ENCODE measurements around the gene MYL5. TPM values are rescaled to one million over a fixed set of nuclear protein-coding genes. Genes with fewer than 3 reads are reported as not detected.

MYL5 gene
- total and polyA plus RNA-seq, 8 donors: 4.0 to 29.3 (median 5.7) TPM

DNA sequence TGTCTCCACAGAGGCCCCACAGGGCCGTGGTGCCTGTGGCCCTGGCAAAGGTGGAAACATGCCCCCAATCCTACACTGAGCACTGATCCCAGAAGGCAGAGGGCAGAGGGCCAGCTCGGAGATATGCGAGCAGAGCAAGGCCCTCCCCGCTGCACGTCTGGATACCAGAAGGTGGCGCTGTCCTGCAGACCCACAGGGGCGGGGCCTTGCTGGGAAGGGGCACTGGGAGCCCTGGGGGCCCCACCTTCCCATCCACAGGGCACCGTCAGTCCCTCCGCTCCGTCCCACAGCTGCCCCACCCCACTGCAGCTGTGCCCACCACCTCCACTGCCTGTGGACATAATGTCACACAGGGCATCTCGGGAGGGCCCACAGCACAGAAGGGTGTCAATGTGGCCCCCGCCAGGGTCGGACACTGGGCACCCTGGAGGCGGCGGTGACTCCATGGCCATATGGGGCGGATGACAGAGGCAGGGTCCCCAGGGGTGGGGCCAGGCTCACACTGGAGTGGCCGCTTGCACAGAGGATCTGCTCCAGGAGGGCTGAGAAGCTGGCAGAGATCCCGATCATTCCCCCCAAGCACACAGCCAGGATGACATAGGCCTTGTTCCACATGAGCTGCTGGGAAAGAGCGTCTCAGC is 9.8 kb downstream of the MYL5 start:
- TF ChIP-seq, protein P1, sequence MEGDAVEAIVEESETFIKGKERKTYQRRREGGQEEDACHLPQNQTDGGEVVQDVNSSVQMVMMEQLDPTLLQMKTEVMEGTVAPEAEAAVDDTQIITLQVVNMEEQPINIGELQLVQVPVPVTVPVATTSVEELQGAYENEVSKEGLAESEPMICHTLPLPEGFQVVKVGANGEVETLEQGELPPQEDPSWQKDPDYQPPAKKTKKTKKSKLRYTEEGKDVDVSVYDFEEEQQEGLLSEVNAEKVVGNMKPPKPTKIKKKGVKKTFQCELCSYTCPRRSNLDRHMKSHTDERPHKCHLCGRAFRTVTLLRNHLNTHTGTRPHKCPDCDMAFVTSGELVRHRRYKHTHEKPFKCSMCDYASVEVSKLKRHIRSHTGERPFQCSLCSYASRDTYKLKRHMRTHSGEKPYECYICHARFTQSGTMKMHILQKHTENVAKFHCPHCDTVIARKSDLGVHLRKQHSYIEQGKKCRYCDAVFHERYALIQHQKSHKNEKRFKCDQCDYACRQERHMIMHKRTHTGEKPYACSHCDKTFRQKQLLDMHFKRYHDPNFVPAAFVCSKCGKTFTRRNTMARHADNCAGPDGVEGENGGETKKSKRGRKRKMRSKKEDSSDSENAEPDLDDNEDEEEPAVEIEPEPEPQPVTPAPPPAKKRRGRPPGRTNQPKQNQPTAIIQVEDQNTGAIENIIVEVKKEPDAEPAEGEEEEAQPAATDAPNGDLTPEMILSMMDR (IDR thresholded peaks at IDR 0.05): peak in 1 of 4 donors; percentile 29
- H3K9me3 ChIP-seq: no peaks in the 10 kb centered on the region
- intact Hi-C loops (cut with DNase I): no loop called here
- no peaks in the 10 kb centered on the region for H3K36me3 ChIP-seq
- FAIRE-seq (no peak), DNase-seq (peak in 4 of 6 donors; percentile 41 to 78 (median 69)), ATAC-seq (peak in 2 of 4 donors; percentile 7 to 16)
- H3K4me1 ChIP-seq: peaks cover 0 to 7% (median 0%) of the 10 kb centered on the region in 3 donors
- no peak overlapping the region for H3K4me3 ChIP-seq
- 57 to 61% methylated on average over 19 of the region's 19 CpGs for WGBS, 2 donors
- no peaks in the 10 kb centered on the region for H3K27me3 ChIP-seq
- H3K27ac ChIP-seq: no peak overlapping the region

DNA sequence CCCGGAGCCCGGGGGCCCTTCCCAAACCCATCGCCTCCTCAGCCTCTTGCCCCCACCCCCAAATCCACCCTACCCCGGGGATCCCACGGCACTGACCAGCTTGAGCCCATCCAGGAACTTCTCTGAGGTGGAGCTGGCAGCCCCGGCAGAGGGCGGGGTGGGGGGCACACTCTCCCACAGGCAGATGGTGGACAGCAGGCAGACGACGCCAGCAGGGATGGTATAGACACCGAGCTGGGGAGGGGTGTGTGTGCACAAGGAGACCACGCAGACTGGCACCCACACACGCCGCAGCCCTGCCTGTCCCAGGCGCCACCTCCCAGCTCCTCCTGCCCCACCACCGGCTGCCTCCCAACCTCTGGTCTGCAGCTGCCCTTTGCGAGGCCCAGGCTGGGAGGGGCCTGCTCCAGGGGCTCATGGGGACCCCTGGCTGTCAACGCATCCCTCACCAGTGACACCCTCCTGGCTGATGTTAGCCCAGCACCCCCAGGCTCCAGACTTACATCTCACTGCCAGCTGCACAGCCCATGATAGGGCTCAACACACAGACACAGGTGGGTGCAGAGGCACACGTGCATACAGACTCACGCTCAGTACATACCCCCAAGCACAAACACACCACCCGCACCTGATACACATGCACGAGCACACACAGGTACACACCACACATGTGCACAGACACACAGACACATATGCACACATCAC is 10.4 kb downstream of the MYL5 start:
- H3K9me3 ChIP-seq: no peaks in the 10 kb centered on the region
- TF ChIP-seq, protein P1 (IDR thresholded peaks at IDR 0.05): no peak
- no peak overlapping the region for H3K27ac ChIP-seq
- no peak for ATAC-seq
- H3K4me3 ChIP-seq: no peak overlapping the region
- DNase-seq: peak in 1 of 6 donors; percentile 73
- no peak for FAIRE-seq
- H3K36me3 ChIP-seq: no peaks in the 10 kb centered on the region
- 78 to 88% methylated on average over 16 to 21 of the region's 21 CpGs for WGBS, 2 donors
- intact Hi-C loops (cut with DNase I): no loop called here
- no peaks in the 10 kb centered on the region for H3K27me3 ChIP-seq
- peaks cover 0 to 9% (median 0%) of the 10 kb centered on the region in 3 donors for H3K4me1 ChIP-seq

DNA sequence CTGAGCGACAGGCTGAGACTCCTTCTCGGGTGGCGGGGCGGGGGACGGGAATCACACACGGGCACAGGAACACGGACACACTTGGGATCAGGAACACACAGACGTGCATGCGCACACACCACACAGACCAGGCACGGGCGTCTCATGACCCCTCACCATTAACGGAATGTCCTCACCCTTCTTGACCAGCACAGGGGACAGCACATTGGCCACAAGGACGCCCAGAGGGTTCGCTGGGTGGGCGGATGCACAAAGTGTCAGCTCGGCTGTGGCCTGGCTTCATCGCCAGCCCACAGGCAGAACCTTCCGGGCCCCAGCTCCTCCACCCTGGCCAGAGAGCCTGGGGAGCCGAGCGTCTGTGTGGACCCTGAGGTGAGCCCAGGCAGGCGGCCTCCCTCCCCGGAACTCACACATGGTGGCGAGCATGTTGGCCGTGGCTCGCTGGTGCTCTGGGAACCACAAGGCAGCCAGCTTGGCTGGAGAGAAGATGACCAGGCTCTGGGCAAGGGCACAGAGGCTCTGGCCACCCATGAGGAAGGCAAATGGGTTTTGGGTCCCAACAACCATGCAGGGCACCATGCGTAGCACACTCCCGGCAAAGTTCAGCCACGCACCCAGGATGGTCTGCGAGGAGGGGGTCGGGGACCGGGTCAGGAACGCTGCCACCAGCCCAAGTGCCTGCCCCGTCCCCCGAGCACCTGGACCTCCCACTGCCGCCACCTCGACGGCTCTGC is 11.5 kb downstream of the MYL5 start:
- TF ChIP-seq, protein P1 (IDR thresholded peaks at IDR 0.05): no peak
- no peaks in the 10 kb centered on the region for H3K27me3 ChIP-seq
- no peaks in the 10 kb centered on the region for H3K9me3 ChIP-seq
- H3K4me1 ChIP-seq: peaks cover 0 to 10% (median 0%) of the 10 kb centered on the region in 3 donors
- 88 to 92% methylated on average over 37 of the region's 37 CpGs for WGBS, 2 donors
- no peak for DNase-seq
- no peaks in the 10 kb centered on the region for H3K36me3 ChIP-seq
- ATAC-seq: no peak
- intact Hi-C loops (cut with DNase I): no loop called here
- H3K4me3 ChIP-seq: no peak overlapping the region
- H3K27ac ChIP-seq: no peak overlapping the region
- no peak for FAIRE-seq

DNA sequence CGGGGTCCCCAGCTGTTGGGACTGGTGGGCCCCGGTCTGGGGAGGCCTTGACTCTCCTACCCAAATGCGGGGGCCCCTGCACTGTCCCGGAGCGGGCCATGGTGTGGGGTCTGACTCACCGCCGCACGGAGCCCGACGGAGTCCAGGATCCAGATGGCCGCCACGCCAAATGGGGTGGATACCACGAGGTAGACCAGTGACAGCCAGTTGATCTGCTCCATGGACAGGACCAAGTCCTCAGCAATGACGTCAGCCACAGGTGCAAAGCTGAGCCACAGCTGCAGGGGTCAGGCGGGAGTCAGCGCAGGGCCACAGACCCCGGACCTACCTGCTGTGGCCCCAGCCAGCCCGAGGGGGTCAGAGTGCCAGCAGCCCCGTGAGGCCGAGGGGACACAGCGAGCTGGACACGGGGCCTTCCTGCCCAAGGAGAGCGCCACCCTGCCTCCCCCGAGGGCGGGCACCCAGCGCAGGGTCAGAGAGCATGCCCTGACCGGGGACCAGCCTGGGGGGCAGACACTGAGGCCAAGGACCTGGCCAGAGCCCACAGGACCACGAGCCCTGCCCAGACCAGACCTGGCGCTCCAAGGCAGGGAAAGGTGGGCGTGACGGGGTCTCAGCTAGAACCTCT is 12.2 kb downstream of the MYL5 start:
- Histone ChIP-seq H3K4me3 (no peak overlapping the region), H3K4me1 (peaks cover 0 to 10% (median 0%) of the 10 kb centered on the region in 3 donors), H3K36me3 (no peaks in the 10 kb centered on the region), H3K9me3 (no peaks in the 10 kb centered on the region), H3K27me3 (no peaks in the 10 kb centered on the region), H3K27ac (peak overlapping the region; percentile 36 to 82 (median 60))
- intact Hi-C loops (cut with DNase I): no loop called here
- TF ChIP-seq, protein P1 (IDR thresholded peaks at IDR 0.05): no peak
- no peak for ATAC-seq
- peak in 2 of 6 donors; percentile 40 to 57 for DNase-seq
- WGBS, 2 donors: 91 to 95% methylated on average over 30 to 31 of the region's 31 CpGs
- no peak for FAIRE-seq
